ENCODE measurements around the gene LY9.
A peak's percentile ranks its signal among the peaks of the same experiment; 100 is the strongest.

LY9 gene

DNA sequence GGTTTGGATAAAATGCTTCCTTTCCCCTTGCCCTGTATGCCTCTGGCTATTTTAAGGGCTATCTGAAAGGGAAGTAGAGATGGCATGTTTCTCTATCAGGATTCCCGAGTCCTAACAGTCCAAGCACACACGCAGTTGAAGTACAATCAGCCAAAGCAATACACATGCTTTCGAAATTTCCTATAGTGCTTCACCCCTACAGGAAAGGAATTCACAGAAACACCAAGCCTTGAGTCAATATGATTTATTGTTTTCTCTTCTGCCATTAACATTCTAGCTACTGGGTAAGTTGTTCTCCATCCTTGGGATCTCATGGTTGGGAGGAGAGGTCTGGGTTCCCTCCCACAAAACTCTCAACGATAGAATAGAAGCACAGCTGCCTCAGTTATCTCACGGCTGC lies 80.3 kb downstream of the LY9 start:
- no peak overlapping the region for H3K27ac ChIP-seq
- no peak overlapping the region for H2AFZ ChIP-seq (ENCODE audit: low read depth)
- no peaks in the 10 kb centered on the region for H4K20me1 ChIP-seq (ENCODE audit: insufficient read depth)
- H3K4me3 ChIP-seq (IDR thresholded peaks at IDR 0.05; ENCODE audit: insufficient read depth, low read depth, low read length), result no peak overlapping the region
- no peak overlapping the region for H3K9ac ChIP-seq
- no peaks in the 10 kb centered on the region for H3K36me3 ChIP-seq (ENCODE audit: insufficient read depth)
- H3K79me2 ChIP-seq (ENCODE audit: insufficient read depth, low read depth), result no peaks in the 10 kb centered on the region
- no peak overlapping the region for H3K4me2 ChIP-seq
- TF ChIP-seq, protein P1, sequence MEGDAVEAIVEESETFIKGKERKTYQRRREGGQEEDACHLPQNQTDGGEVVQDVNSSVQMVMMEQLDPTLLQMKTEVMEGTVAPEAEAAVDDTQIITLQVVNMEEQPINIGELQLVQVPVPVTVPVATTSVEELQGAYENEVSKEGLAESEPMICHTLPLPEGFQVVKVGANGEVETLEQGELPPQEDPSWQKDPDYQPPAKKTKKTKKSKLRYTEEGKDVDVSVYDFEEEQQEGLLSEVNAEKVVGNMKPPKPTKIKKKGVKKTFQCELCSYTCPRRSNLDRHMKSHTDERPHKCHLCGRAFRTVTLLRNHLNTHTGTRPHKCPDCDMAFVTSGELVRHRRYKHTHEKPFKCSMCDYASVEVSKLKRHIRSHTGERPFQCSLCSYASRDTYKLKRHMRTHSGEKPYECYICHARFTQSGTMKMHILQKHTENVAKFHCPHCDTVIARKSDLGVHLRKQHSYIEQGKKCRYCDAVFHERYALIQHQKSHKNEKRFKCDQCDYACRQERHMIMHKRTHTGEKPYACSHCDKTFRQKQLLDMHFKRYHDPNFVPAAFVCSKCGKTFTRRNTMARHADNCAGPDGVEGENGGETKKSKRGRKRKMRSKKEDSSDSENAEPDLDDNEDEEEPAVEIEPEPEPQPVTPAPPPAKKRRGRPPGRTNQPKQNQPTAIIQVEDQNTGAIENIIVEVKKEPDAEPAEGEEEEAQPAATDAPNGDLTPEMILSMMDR (conservative IDR thresholded peaks at IDR 0.05; ENCODE audit: low read depth, low read length), result no peak
- no peaks in the 10 kb centered on the region for H3K4me1 ChIP-seq (ENCODE audit: low read depth, poor library complexity, severe bottlenecking)
- H3K27me3 ChIP-seq (ENCODE audit: insufficient read depth, low read depth), result no peaks in the 10 kb centered on the region

DNA sequence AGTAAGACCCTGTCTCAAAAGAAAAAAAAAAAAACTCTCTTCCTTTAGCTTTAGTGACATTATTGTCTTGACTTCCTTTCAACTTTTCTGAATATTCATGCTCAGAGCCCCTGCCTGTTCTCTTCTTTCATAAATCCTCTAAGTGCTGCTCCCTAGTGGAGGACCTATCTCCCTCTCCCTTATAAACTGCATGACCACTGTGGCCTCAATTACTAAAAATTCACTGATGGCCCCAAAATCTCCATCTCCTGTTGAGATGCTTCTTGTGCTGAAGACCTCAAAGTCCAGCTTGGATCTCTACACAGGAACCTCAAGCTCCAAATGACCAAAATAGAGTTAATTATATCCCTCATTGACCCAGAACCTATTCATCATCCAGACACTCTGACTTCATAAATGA lies 81.2 kb downstream of the LY9 start:
- Histone ChIP-seq H3K4me1 (ENCODE audit: low read depth, poor library complexity, severe bottlenecking) (no peaks in the 10 kb centered on the region), H3K4me3 (IDR thresholded peaks at IDR 0.05; ENCODE audit: insufficient read depth, low read depth, low read length) (no peak overlapping the region), H3K27me3 (ENCODE audit: insufficient read depth, low read depth) (no peaks in the 10 kb centered on the region), H3K36me3 (ENCODE audit: insufficient read depth) (no peaks in the 10 kb centered on the region), H4K20me1 (ENCODE audit: insufficient read depth) (no peaks in the 10 kb centered on the region), H3K9ac (no peak overlapping the region), H3K79me2 (ENCODE audit: insufficient read depth, low read depth) (no peaks in the 10 kb centered on the region), H3K4me2 (no peak overlapping the region), H2AFZ (ENCODE audit: low read depth) (no peak overlapping the region), H3K27ac (no peak overlapping the region)
- TF ChIP-seq, protein P1 (conservative IDR thresholded peaks at IDR 0.05; ENCODE audit: low read depth, low read length), result peak; percentile 44
